ENCODE data around the gene CAPRIN2. TPM values are rescaled to one million over a fixed set of nuclear protein-coding genes. Genes with fewer than 3 reads are reported as not detected.

The CAPRIN2 gene
- total RNA-seq, 1 donor from 2014 or later = 22.7 TPM

GRCh38 chr12:30794020-30794419, 39.3 kb upstream of the CAPRIN2 start:
- H3K4me3 ChIP-seq (ENCODE audit: low read depth, low read length) = no peak overlapping the region
- DNase-seq (ENCODE audit: low read depth) = no peak
- no peak for TF ChIP-seq CTCF (conservative IDR thresholded peaks at IDR 0.05; ENCODE audit: low read depth, low read length)

- DNase-seq (ENCODE audit: low read depth) = no peak
- TF ChIP-seq CTCF (conservative IDR thresholded peaks at IDR 0.05; ENCODE audit: low read depth, low read length) = no peak
Measured at GRCh38 chr12:30792648-30793499, 38.1 kb upstream of the CAPRIN2 start.

DNA sequence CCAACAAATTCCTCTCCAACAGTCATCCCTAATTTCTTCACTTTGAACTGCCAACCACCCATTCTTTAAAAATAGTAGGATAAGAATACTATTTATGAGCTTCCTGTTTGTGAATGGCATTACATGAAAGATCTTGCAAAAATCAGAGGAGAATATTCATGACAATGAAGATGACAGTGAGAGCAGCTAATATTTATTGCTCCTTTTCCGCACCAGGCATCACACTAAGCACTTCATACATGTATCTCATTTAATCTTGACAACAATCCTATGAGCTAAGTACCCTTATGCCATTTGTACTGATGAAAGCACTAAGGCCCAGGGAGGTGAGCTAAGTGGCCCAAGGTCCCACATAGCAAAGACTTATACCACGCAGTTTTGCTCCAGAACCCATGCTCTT, 37.3 kb upstream of the CAPRIN2 start:
- H3K4me3 ChIP-seq (ENCODE audit: low read depth, low read length) = no peak overlapping the region
- TF ChIP-seq CTCF (conservative IDR thresholded peaks at IDR 0.05; ENCODE audit: low read depth, low read length) = no peak
- no peak for DNase-seq (ENCODE audit: low read depth)

More at GRCh38 chr12:30792648-30793499, 38.1 kb upstream of the CAPRIN2 start:
- no peak overlapping the region for H3K4me3 ChIP-seq (ENCODE audit: low read depth, low read length)

GRCh38 chr12:30788754-30789153, 34.0 kb upstream of the CAPRIN2 start:
- TF ChIP-seq CTCF (conservative IDR thresholded peaks at IDR 0.05; ENCODE audit: low read depth, low read length) = no peak
- DNase-seq (ENCODE audit: low read depth) = no peak
- H3K4me3 ChIP-seq (ENCODE audit: low read depth, low read length) = no peak overlapping the region

- TF ChIP-seq CTCF (conservative IDR thresholded peaks at IDR 0.05; ENCODE audit: low read depth, low read length) = no peak
- no peak for DNase-seq (ENCODE audit: low read depth)
Measured at GRCh38 chr12:30785630-30786029, 30.9 kb upstream of the CAPRIN2 start.

DNA sequence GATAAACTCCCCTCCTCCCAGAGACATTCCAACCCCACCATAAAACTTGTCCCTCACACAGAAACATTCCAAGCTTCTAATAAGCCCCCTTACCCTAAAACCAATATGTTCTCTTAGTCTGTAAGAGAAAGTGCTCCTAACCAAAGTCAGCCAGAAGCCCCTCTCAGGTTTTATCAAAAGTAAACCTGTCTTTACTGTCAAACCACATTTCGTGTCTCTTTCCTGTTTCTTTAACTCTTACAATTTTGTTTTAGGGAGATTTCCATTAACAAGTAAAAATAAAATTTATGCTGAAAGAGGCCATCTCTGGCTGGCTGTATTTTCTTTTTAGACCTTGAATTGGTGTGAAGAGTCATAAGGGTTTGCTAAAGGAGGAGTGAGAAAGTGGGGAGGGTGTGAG, 29.8 kb upstream of the CAPRIN2 start:
- no peak for TF ChIP-seq CTCF (conservative IDR thresholded peaks at IDR 0.05; ENCODE audit: low read depth, low read length)
- no peak overlapping the region for H3K4me3 ChIP-seq (ENCODE audit: low read depth, low read length)
- DNase-seq (ENCODE audit: low read depth) = no peak

More at GRCh38 chr12:30785630-30786029, 30.9 kb upstream of the CAPRIN2 start:
- no peak overlapping the region for H3K4me3 ChIP-seq (ENCODE audit: low read depth, low read length)

DNA sequence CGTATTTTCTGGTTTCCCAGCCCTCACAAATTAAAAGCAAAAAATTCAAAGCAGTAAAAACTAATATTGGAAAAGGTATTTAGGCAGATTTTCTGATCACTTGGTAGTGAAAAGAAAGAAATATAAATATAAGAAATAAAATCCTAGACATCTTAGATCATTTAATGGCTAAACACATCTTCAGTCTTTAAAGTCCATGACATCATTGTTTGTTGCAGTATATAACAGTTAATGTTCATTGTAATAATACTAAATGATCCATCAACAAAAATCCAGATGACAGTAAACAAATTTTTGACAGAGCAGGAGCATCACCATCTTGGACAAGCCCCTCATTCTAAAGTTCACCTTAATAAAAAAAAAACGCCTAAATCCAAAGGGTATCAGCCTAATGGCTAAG, 29.2 kb upstream of the CAPRIN2 start:
- DNase-seq (ENCODE audit: low read depth) = no peak
- TF ChIP-seq CTCF (conservative IDR thresholded peaks at IDR 0.05; ENCODE audit: low read depth, low read length) = no peak
- H3K4me3 ChIP-seq (ENCODE audit: low read depth, low read length) = no peak overlapping the region
